22Rv1 (cell line): Measurements from ENCODE around the gene ALDH1L1.

ENCODE experiments used
- ZFX ChIP-seq: fragments of 450-650 bp; IDR thresholded peaks from 2 replicates; pipeline ENCODE4 v1.6.1; 2017; ENCODE audit warnings: antibody characterized with exemption, borderline replicate concordance
- TF ChIP-seq, protein P1 (sequence below): fragments of 450-650 bp; IDR thresholded peaks from 2 replicates; pipeline ENCODE4 v1.5.1; 2017; ENCODE audit warnings: mild to moderate bottlenecking

DNA sequence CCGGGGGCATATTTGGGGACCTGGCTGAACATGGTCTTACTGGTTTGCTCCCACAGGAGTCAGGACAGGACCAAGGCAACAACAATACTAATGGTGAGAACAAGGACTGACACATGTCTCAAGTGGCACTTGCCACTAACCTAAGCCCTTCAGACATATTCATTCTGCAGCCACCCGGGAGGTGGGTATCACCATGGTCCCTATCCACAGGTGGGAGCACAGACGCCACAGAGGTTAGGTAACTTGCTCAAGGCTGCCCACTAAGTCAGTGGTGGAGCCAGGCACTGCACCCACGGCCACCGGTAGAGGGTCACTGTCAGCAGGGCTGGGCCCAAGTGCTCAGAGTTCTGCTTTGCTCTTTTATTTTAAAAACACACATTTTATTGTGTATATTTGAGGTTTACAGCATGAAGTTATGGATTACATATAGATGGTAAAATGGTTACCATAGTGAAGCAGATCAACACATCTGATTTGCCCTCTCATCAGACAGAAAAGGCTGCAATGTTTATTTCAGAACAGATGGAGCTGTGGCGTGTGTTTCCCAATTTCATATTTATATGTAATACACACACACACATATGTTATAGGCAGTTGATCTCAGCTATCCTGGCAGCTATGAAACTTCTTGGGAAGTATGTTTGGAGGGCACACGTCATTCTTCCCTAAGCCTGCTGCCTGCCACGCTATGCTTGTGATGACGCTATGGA is 66.5 kb downstream of the ALDH1L1 start:
- TF ChIP-seq, protein P1, sequence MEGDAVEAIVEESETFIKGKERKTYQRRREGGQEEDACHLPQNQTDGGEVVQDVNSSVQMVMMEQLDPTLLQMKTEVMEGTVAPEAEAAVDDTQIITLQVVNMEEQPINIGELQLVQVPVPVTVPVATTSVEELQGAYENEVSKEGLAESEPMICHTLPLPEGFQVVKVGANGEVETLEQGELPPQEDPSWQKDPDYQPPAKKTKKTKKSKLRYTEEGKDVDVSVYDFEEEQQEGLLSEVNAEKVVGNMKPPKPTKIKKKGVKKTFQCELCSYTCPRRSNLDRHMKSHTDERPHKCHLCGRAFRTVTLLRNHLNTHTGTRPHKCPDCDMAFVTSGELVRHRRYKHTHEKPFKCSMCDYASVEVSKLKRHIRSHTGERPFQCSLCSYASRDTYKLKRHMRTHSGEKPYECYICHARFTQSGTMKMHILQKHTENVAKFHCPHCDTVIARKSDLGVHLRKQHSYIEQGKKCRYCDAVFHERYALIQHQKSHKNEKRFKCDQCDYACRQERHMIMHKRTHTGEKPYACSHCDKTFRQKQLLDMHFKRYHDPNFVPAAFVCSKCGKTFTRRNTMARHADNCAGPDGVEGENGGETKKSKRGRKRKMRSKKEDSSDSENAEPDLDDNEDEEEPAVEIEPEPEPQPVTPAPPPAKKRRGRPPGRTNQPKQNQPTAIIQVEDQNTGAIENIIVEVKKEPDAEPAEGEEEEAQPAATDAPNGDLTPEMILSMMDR: peak; percentile 38
- TF ChIP-seq ZFX: no peak
